SU-DHL-6 (cell line): Measurements from ENCODE around the gene MYRFL.

ENCODE experiments used
- EZH2phosphoT487 ChIP-seq: fragments of 200-600 bp; sonication (generic), shearing (Covaris generic); conservative IDR thresholded peaks from 2 replicates; pipeline ENCODE4 v1.6.1; 2018; ENCODE audit warnings: mild to moderate bottlenecking, antibody characterized with exemption, low read length, moderate library complexity, mixed read lengths
- TF ChIP-seq, protein P1 (sequence below): fragments of 200-600 bp; sonication (generic); IDR thresholded peaks from one replicate; pipeline ENCODE4 v1.5.1; 2017; ENCODE audit warnings: antibody characterized with exemption, mild to moderate bottlenecking, low read length, moderate library complexity; ENCODE audit not compliant: insufficient read depth, poor library complexity, severe bottlenecking

DNA sequence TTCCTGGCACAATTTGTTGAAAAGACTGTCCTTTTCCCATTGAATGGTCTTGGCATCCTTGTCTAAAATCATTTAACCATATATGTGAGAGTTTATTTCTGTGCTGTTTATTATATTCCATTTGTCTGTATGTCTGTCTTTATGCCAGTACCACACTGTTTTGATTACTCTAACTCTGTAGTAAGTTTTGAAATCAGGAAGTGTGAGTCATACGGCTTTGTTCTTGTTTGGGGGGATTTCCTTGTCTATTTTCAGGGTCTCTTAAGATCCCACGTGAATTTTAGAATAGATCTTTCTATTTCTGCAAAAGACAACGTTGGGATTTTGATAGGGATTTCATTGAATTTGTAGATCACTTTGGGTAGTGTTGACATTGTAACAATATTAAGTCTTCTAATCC lies 88.5 kb downstream of the MYRFL start:
- TF ChIP-seq, protein P1, sequence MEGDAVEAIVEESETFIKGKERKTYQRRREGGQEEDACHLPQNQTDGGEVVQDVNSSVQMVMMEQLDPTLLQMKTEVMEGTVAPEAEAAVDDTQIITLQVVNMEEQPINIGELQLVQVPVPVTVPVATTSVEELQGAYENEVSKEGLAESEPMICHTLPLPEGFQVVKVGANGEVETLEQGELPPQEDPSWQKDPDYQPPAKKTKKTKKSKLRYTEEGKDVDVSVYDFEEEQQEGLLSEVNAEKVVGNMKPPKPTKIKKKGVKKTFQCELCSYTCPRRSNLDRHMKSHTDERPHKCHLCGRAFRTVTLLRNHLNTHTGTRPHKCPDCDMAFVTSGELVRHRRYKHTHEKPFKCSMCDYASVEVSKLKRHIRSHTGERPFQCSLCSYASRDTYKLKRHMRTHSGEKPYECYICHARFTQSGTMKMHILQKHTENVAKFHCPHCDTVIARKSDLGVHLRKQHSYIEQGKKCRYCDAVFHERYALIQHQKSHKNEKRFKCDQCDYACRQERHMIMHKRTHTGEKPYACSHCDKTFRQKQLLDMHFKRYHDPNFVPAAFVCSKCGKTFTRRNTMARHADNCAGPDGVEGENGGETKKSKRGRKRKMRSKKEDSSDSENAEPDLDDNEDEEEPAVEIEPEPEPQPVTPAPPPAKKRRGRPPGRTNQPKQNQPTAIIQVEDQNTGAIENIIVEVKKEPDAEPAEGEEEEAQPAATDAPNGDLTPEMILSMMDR, result no peak
- no peak for TF ChIP-seq EZH2phosphoT487
